NOMO-1 treated with DMSO at 0.1 percent for 48 hours (cell line): Measurements from ENCODE around the gene ARHGAP35.

Source experiments
- DNase-seq: peaks from one replicate; lab custom pipeline; 2025; ENCODE audit not compliant: unreplicated experiment; lab: John Stamatoyannopoulos, UW

Gene ARHGAP35

DNA sequence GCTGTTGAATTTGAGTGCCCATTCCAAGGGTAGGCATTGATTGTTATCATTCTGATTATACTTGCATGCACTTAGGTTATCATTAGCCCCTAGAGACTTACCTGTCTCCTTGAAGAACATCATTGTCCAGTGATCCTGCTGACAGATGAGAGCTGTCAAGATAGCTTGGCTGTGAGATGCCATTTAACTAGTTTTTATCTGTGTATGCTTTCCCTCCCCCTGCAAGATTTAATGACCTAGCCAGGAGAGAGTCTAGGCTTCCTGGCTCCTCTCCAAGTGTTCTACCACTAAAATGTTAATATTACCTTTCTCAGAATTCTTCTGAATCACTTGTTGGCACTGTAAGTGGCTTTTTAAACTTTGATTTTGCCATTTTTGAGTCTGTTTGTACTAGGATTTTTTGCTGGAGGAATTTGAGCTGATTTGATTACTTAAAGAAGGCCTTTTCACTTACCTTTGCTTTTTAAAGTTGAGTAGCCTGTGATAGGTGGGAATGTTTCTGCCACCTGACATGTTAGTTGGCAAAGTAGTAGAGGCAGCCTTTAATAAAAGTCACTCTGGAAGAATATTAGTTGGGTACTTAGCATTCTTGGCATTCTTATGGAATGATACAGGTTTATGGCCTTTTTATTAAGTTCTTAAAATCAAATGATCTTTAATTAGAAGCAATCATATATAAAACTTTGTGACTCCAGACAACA lies 41.1 kb downstream of the ARHGAP35 start:
- no peak for DNase-seq

DNA sequence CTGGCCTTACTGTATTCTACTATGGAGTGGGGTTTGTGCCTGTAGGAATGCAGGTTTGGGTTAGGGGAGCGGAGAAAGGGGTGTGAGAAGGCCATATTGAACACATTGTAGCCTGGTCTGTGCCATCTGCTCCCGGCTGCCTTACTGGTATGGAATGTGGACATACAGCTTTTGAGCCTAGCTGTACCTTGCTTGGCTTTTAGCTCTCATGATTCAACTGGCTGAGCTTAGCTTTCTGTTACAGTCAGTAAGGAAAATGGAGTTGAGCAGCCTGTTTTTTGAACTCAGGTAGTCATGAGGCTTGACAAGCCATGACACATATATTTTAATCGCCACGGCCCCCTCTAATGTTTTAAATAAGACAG lies 41.6 kb downstream of the ARHGAP35 start:
- no peak for DNase-seq

DNA sequence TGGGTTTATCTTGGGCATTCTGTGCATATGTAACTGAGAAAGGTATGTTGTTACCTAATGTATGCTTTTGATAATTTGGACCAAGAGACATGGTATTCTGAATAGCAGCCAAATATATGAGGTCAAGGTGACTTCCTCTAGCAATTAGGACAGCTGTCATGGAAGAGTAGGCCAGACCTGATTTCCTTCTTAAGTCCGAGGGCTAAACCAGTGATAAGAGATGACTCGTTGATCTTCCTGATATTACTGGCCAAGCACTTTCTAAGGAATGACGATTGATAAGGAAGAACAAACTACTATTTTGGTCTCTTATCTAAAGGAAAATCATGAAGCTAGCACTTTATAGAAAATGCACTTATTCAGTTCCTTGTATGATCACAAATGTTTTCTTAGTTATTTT lies 42.7 kb downstream of the ARHGAP35 start:
- DNase-seq = no peak

DNA sequence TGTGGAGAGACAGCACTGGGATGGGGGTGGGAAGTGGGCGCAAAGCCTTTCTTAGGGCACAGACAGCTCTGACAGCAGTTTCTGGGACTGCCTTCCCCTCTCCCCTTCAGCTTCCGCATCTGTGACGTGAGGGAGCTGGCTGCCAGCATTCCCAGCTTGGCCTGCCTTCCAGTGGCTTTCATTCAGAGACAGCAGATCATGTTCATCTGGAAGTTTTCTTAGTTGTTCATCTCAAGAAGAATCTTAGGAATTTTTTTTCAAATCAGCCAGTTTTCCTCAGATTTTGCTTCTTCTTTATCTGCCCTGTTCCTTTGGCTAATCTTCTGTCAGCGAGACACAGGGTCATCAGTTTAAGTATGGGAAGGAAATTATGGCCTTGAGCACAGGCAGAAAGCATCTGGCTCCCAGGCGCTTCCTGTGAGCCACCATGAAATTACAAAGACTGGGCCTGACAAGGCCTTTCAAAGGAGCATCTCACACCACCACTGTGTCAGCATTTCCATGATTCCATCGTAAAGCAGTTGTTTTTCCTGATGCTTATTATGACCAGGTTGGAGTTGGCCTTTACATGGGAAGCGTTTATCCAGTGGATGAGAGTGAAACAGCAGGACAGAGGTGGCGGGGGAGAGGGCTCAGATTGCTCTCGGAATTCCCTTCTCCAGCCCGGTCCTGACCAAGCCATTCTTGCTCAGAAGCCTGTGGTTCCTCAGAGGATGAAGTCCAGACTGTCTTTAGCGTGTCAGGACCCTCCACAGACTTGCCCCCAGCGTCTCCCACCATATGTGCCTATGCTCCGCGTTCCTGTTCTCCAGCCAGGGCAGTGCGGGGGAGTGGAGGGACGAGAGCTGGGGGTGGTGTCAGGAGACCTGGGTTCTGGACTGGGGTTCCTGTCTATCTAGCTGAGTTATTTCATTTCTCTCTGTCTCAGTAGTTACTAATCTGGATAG lies 43.6 kb downstream of the ARHGAP35 start:
- DNase-seq = no peak

DNA sequence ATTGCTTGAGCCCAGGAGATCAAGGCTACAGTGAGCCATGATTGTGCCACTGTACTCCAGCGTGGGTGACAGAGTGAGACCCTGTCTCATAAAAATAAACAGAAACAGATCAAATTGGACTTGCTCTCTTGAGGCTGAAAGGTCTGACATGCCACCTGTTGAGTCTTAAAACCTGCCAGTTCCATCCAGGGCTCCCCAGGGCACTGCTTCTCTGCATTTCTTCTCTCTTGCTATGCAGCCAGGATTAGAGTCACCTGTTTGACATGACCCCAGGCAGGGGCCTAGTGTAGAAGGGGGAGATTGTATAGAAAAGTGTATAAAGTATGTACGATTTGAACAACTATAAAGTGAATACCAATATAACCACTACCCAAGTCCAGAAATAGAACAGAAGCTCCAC lies 45.4 kb downstream of the ARHGAP35 start:
- no peak for DNase-seq

DNA sequence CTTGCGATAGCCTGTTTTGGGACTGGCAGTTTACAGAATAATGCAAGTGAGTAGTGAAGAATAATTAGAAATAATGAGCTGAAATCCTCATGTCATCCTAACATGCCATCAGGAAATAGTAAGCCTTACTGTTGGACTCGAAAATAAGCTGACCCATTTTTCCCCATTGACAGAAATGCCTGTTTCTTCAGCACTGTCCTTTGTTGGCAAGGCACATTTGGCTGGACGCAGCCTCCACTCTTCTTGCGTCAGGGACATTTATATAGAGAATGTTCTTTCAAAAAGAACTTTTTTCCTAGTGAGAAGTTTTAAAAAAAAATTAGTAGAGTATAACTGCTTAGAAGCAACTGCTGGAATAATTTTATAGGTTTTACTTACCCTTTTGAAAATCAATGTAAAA lies 47.1 kb downstream of the ARHGAP35 start:
- DNase-seq = no peak

DNA sequence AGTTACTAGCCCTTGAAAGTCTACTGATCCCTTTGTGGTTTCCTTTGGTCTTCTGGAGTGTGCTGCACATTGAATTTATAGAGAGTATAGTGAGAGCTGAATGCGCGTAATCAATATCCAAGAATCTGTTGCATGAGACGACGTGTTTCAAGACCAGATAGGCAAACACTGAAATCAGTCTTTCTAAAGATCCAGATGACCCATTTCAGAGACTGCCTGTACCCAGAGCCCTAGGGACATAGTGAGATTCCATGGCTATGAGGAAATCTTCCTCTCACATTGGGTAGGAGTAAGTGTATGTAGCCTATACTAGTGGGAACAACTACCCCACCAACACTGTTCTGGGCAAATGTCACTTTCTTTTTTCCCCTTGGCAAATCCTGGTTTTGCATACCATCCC lies 48.6 kb downstream of the ARHGAP35 start:
- DNase-seq = no peak
